ACC112 (cell line): ENCODE measurements around the gene C19orf44.

Experiments used
- H2AFZ ChIP-seq: fragments of 200-600 bp; sonication (generic); one replicate; pipeline ENCODE4 v1.6.0; 2017; ENCODE audit warnings: antibody characterized with exemption, low read length; ENCODE audit not compliant: unreplicated experiment
- H3K27ac ChIP-seq: fragments of 200-600 bp; sonication (generic); 2 replicates; pipeline ENCODE4 v1.5.1; 2014; ENCODE audit warnings: low read depth, mild to moderate bottlenecking, antibody characterized with exemption, low read length, moderate library complexity
- H3K27me3 ChIP-seq: fragments of 200-600 bp; sonication (generic); 2 replicates; pipeline ENCODE4 v1.6.1; 2014; ENCODE audit warnings: mild to moderate bottlenecking, antibody characterized with exemption, low read length, moderate library complexity, mixed read lengths; ENCODE audit not compliant: insufficient read depth
- H3K36me3 ChIP-seq: fragments of 200-600 bp; sonication (generic); 2 replicates; pipeline ENCODE4 v1.6.1; 2016; ENCODE audit warnings: mild to moderate bottlenecking, antibody characterized with exemption, low read length, moderate library complexity, mixed read lengths; ENCODE audit not compliant: insufficient read depth
- H3K4me1 ChIP-seq: fragments of 200-600 bp; sonication (generic); one replicate; pipeline ENCODE4 v1.6.1; 2016; ENCODE audit warnings: low read length, mixed read lengths; ENCODE audit not compliant: insufficient read depth, unreplicated experiment, control insufficient read depth
- H3K4me3 ChIP-seq: fragments of 200-600 bp; sonication (generic); 2 replicates; pipeline ENCODE4 v1.5.1; 2014; ENCODE audit warnings: mild to moderate bottlenecking, low read depth, low read length
- H3K79me2 ChIP-seq: fragments of 200-600 bp; sonication (generic); one replicate; pipeline ENCODE4 v1.6.0; 2016; ENCODE audit warnings: low read length; ENCODE audit not compliant: control insufficient read depth, unreplicated experiment, insufficient read depth

Gene C19orf44

GRCh38 chr19:16562608-16563025, 66.4 kb downstream of the C19orf44 start:
- Histone ChIP-seq H3K36me3 (peaks cover 15% of the 10 kb centered on the region; the same call in 1 of the 2 replicates), H3K79me2 (peaks cover 3% of the 10 kb centered on the region), H3K27me3 (no peaks in the 10 kb centered on the region), H2AFZ (no peak overlapping the region), H3K4me3 (no peak overlapping the region), H3K27ac (no peak overlapping the region), H3K4me1 (no peaks in the 10 kb centered on the region)

GRCh38 chr19:16564842-16565241, 68.6 kb downstream of the C19orf44 start:
- Histone ChIP-seq H3K4me1 (peaks cover 11% of the 10 kb centered on the region), H2AFZ (no peak overlapping the region), H3K79me2 (peaks cover 18% of the 10 kb centered on the region), H3K27me3 (no peaks in the 10 kb centered on the region), H3K27ac (no peak overlapping the region), H3K36me3 (peaks cover 15% of the 10 kb centered on the region; the same call in 1 of the 2 replicates), H3K4me3 (no peak overlapping the region)

GRCh38 chr19:16566161-16566560, 70.0 kb downstream of the C19orf44 start:
- Histone ChIP-seq H3K36me3 (peaks cover 15% of the 10 kb centered on the region; the same call in 1 of the 2 replicates), H3K4me1 (peaks cover 24% of the 10 kb centered on the region), H2AFZ (no peak overlapping the region), H3K27ac (no peak overlapping the region), H3K27me3 (no peaks in the 10 kb centered on the region), H3K79me2 (peaks cover 31% of the 10 kb centered on the region), H3K4me3 (no peak overlapping the region)

GRCh38 chr19:16566702-16567101, 70.5 kb downstream of the C19orf44 start:
- H3K4me3 ChIP-seq: no peak overlapping the region
- no peak overlapping the region for H3K27ac ChIP-seq
- no peak overlapping the region for H2AFZ ChIP-seq
- peaks cover 15% of the 10 kb centered on the region; the same call in 1 of the 2 replicates for H3K36me3 ChIP-seq
- peaks cover 25% of the 10 kb centered on the region for H3K4me1 ChIP-seq
- H3K27me3 ChIP-seq: no peaks in the 10 kb centered on the region
- peaks cover 36% of the 10 kb centered on the region for H3K79me2 ChIP-seq

- H3K4me1 ChIP-seq: peaks cover 34% of the 10 kb centered on the region
- H2AFZ ChIP-seq: no peak overlapping the region
- H3K4me3 ChIP-seq: no peak overlapping the region
- H3K27ac ChIP-seq: no peak overlapping the region
- H3K79me2 ChIP-seq: peaks cover 58% of the 10 kb centered on the region
- peaks cover 9% of the 10 kb centered on the region; the same call in 1 of the 2 replicates for H3K36me3 ChIP-seq
- no peaks in the 10 kb centered on the region for H3K27me3 ChIP-seq
Observed at GRCh38 chr19:16569609-16570320, 73.6 kb downstream of the C19orf44 start.
